RWPE1 (cell line): ENCODE measurements around the gene AOAH.

Experiments
- CTCF ChIA-PET: fragments of 350-600 bp; sonication (Branson Sonifier 250); formaldehyde crosslinking; extraction: SDS; loops from one replicate; lab custom pipeline; 2021; lab: Yijun Ruan, JAX
- POLR2A ChIA-PET: fragments of 400-600 bp; formaldehyde crosslinking; extraction: SDS; loops from one replicate; lab custom pipeline; 2020; ENCODE audit warnings: antibody characterized with exemption; ENCODE audit not compliant: low non-redundant PET; lab: Yijun Ruan, JAX
- DNase-seq: peaks from one replicate; pipeline ENCODE4 v3.0.0; 2012; ENCODE audit warnings: low spot score
- H3K27ac ChIP-seq: fragments of 450-650 bp; 2 replicates; pipeline ENCODE4 v1.5.1; 2017
- CTCF ChIP-seq: fragments of 450-650 bp; conservative IDR thresholded peaks from 2 replicates; pipeline ENCODE4 v1.5.1; 2017; ENCODE audit warnings: low read depth, mild to moderate bottlenecking

The AOAH gene

DNA sequence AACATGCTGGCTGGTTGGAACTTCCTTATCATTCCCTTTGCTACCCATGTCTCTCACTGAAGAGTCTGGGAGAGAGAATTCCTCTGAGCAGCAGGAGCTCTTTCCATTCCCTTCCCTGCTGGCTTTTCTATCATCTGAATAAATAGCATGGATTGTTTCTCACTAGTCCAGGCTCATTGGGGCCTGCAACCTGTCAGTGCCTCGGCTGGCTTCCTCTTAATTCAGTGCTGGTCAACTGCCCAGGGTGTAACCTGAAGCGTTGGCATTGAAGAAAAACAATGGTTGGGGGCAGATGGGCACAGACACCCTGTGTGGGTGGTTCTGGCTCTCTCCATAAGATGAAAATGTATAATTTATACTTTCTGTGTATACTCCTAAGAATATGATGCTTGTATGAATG is 179.0 kb downstream of the AOAH start:
- TF ChIP-seq CTCF, result no peak
- DNase-seq, result no peak
- CTCF ChIA-PET, result no interaction called here
- POLR2A ChIA-PET, result no interaction called here
- no peak overlapping the region for H3K27ac ChIP-seq

- DNase-seq, result no peak
- ChIA-PET CTCF (no interaction called here), POLR2A (no interaction called here)
- no peak for TF ChIP-seq CTCF
- H3K27ac ChIP-seq, result no peak overlapping the region
These were observed 186.2 kb downstream of the AOAH start for GRCh38 chr7:36538126-36538525.

DNA sequence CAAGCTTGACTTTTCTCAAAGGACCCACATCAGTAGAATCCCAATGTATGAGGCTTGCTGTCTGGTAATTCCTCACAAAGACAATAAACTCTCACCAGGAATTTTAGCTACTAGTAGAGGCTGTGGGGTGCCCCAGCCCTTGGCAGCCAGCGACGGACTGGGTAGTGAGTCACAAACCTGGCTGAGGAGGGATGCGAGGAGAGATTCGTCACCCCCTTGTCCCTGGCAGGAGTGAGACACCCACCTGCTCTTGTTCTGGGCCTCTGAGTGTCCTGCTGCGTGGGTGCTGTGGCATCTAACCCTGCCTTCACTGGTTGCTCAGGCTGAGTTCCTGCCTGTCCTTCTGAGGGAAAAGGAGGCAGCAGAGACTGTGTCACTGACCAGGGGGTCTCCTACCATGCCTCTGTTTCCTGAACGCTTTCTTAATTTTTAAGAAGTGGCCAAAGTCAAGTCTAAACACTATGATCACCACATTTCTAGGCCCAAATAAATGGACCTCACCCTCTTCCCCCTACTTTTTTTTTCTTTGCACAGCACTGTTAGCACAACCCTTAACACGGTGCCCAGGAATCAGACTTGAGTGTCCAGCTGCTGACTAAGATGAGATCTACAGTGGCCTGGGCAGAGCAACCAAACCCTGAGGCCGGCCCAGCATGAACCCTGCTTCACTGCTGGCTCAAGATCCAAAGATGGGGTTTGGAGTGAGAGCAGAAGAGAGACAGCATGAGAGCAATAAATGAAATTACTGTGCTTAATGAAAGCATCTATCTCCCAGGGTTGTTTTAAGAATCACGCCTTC is 188.2 kb downstream of the AOAH start:
- no peak overlapping the region for H3K27ac ChIP-seq
- no peak for TF ChIP-seq CTCF
- ChIA-PET POLR2A (no interaction called here), CTCF (interaction anchor here (0.6 to 0.8 kb wide), 2 partner anchors 9 to 47 kb away, joined by 4 to 5 read pairs; no protein-coding TSS in a partner anchor)
- peak; percentile 53 for DNase-seq

DNA sequence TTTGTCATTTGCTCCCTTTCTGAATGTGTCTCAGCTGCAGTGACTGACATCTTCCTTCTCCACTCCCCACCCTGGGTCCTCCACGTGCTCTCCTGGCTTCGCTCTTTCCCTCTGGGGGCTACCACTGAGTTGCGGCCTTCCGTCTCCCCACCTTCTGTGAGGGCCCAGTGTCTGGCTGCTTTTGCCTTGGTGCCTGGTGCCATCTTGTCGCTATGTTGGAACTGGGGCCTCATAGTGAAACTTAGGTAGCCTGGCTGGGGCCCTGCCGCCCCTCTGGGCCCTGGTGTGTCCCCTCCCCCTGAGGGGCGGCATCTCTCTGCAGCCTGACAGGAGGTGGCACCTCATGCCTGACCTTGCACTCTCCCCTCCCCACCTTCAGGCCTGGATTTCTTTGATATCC is 190.6 kb downstream of the AOAH start:
- CTCF ChIA-PET, result no interaction called here

DNA sequence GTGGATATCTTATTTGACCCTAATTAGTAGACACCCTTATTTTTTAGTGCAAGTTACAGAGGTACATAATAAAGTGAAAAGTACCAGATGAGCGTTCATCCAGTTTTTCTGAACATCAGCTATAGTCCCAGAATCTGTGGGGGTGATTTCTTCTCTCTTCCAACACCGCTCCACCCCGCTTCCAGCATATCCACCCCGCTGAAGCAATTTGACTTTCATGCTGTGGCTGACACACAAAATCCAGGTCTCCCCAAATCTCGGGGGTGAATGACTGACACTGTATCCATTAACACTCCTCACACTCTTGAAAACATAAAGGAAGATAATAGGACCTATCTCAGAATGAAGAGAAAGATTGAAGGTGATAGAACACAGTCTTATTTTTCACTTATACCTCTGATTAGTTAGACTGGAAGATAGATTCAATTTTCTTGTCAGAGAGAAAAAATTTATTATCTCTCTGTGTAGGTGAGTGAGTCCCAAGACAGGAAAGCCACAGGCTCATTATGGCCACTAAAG is 191.3 kb downstream of the AOAH start:
- CTCF ChIA-PET, result no interaction called here
- DNase-seq, result no peak

More for the DNA sequence above, 190.6 kb downstream of the AOAH start:
- no peak for TF ChIP-seq CTCF
- DNase-seq, result no peak
- H3K27ac ChIP-seq, result no peak overlapping the region
- POLR2A ChIA-PET, result no interaction called here

DNA sequence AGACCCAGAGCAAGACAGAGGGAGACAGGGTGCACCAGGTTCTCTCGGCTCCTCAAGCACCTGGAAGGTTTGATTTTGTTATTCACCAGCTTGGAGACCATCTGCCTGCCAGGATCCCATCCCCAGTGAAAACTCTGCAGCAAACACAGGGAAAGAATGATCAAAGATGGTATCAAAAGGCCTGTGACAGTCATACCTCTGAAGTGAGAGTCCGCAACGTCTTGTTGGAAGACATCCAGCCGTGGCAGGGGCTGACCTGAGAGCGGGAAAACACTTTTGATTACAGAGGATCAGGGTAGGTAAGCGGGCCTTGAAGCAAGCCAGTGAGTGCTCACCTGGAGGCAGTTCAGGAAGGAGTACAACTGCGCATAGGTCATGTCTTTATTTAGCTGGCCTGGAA is 192.3 kb downstream of the AOAH start:
- DNase-seq, result no peak
- ChIA-PET POLR2A (no interaction called here), CTCF (no interaction called here)
- TF ChIP-seq CTCF, result no peak
- no peak overlapping the region for H3K27ac ChIP-seq

More for the DNA sequence above, 191.3 kb downstream of the AOAH start:
- POLR2A ChIA-PET, result no interaction called here
- no peak overlapping the region for H3K27ac ChIP-seq
- no peak for TF ChIP-seq CTCF
